ENCODE data around the gene MPP4. TPM values are rescaled to one million over a fixed set of nuclear protein-coding genes. Genes with fewer than 3 reads are reported as not detected.

Gene MPP4
- total RNA-seq, 1 donor = 1.1 TPM

DNA sequence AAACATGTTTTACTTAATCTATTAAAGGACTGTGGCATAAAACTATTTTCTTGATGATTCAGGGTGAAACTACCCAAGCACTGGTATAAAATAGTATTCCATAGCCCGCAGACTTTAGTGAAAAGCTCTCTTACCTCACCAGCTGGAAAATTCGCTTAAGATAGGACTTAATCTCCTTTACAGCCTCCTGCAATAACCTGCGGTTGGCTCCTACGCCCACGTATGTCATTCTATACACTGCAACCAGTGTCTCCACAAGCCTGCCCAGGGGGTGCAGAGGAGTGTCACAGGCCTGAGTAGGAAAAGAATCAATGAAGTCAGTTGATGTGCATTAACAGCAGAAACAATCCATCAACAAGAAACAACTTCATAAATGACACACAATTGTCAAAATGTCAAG lies 11.3 kb upstream of the MPP4 start:
- Histone ChIP-seq H2AFZ (ENCODE audit: low read length) (no peak overlapping the region), H3K79me2 (ENCODE audit: insufficient read depth, low read length) (no peaks in the 10 kb centered on the region), H3K4me2 (ENCODE audit: insufficient read depth, low read length) (no peak overlapping the region), H3K9me3 (ENCODE audit: low read depth, low read length) (no peaks in the 10 kb centered on the region), H3K4me1 (ENCODE audit: insufficient read depth, low read length) (peaks cover 17% of the 10 kb centered on the region), H3K27me3 (ENCODE audit: insufficient read depth, low read length) (no peaks in the 10 kb centered on the region), H3K36me3 (ENCODE audit: insufficient read depth, low read length) (peaks cover 52% of the 10 kb centered on the region), H4K20me1 (ENCODE audit: insufficient read depth, low read length) (no peaks in the 10 kb centered on the region), H3K4me3 (ENCODE audit: insufficient read depth, low read length) (no peak overlapping the region), H3K27ac (ENCODE audit: low read depth, low read length) (no peak overlapping the region)
- no peak for TF ChIP-seq CTCF (IDR thresholded peaks at IDR 0.05; ENCODE audit: extremely low read depth, low read depth, low read length)
- no peak for DNase-seq (ENCODE audit: insufficient read length, low spot score, missing footprints)

- Histone ChIP-seq H3K4me2 (ENCODE audit: insufficient read depth, low read length) (no peak overlapping the region), H3K79me2 (ENCODE audit: insufficient read depth, low read length) (no peaks in the 10 kb centered on the region), H3K4me3 (ENCODE audit: insufficient read depth, low read length) (no peak overlapping the region), H3K9me3 (ENCODE audit: low read depth, low read length) (no peaks in the 10 kb centered on the region), H4K20me1 (ENCODE audit: insufficient read depth, low read length) (no peaks in the 10 kb centered on the region), H3K27ac (ENCODE audit: low read depth, low read length) (peak overlapping the region; percentile 20), H3K4me1 (ENCODE audit: insufficient read depth, low read length) (peaks cover 22% of the 10 kb centered on the region), H2AFZ (ENCODE audit: low read length) (no peak overlapping the region), H3K36me3 (ENCODE audit: insufficient read depth, low read length) (peaks cover 52% of the 10 kb centered on the region), H3K27me3 (ENCODE audit: insufficient read depth, low read length) (no peaks in the 10 kb centered on the region)
- TF ChIP-seq CTCF (IDR thresholded peaks at IDR 0.05; ENCODE audit: extremely low read depth, low read depth, low read length) = no peak
- DNase-seq (ENCODE audit: insufficient read length, low spot score, missing footprints) = no peak
These were observed 10.6 kb upstream of the MPP4 start for GRCh38 chr2:201709049-201709448.

- Histone ChIP-seq H3K79me2 (ENCODE audit: insufficient read depth, low read length) (no peaks in the 10 kb centered on the region), H3K4me2 (ENCODE audit: insufficient read depth, low read length) (no peak overlapping the region), H3K4me3 (ENCODE audit: insufficient read depth, low read length) (no peak overlapping the region), H3K4me1 (ENCODE audit: insufficient read depth, low read length) (peaks cover 22% of the 10 kb centered on the region), H3K27ac (ENCODE audit: low read depth, low read length) (peak overlapping the region; percentile 51), H3K27me3 (ENCODE audit: insufficient read depth, low read length) (no peaks in the 10 kb centered on the region), H4K20me1 (ENCODE audit: insufficient read depth, low read length) (no peaks in the 10 kb centered on the region), H2AFZ (ENCODE audit: low read length) (no peak overlapping the region), H3K9me3 (ENCODE audit: low read depth, low read length) (no peaks in the 10 kb centered on the region), H3K36me3 (ENCODE audit: insufficient read depth, low read length) (peaks cover 49% of the 10 kb centered on the region)
- peak; percentile 78 for TF ChIP-seq CTCF (IDR thresholded peaks at IDR 0.05; ENCODE audit: extremely low read depth, low read depth, low read length)
- DNase-seq (ENCODE audit: insufficient read length, low spot score, missing footprints) = peak; percentile 21
These were observed 9.3 kb upstream of the MPP4 start for GRCh38 chr2:201707753-201708152.

DNA sequence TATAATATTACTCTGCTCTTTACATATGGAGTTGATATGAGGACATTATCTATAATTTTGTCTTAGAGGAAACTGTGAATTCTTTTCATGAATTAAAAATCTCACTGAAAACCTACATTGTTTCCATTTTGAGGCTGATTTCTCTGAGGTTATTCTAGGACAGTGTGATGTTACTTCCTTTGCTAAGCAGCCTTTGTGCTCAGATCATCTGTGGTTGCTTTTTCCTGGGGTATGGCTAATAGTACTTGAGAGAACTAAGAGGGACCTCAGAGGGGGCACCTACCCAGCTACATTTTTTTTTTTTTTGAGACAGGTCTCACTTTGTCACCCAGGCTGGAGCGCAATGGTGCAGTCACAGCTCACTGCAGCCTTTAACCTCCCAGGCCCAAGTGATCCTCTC lies 8.7 kb upstream of the MPP4 start:
- no peaks in the 10 kb centered on the region for H3K79me2 ChIP-seq (ENCODE audit: insufficient read depth, low read length)
- peaks cover 51% of the 10 kb centered on the region for H3K36me3 ChIP-seq (ENCODE audit: insufficient read depth, low read length)
- no peak overlapping the region for H3K4me3 ChIP-seq (ENCODE audit: insufficient read depth, low read length)
- no peak overlapping the region for H3K4me2 ChIP-seq (ENCODE audit: insufficient read depth, low read length)
- H3K9me3 ChIP-seq (ENCODE audit: low read depth, low read length) = no peaks in the 10 kb centered on the region
- no peak overlapping the region for H2AFZ ChIP-seq (ENCODE audit: low read length)
- H4K20me1 ChIP-seq (ENCODE audit: insufficient read depth, low read length) = no peaks in the 10 kb centered on the region
- H3K27ac ChIP-seq (ENCODE audit: low read depth, low read length) = peak overlapping the region; percentile 51
- no peaks in the 10 kb centered on the region for H3K27me3 ChIP-seq (ENCODE audit: insufficient read depth, low read length)
- DNase-seq (ENCODE audit: insufficient read length, low spot score, missing footprints) = no peak
- TF ChIP-seq CTCF (IDR thresholded peaks at IDR 0.05; ENCODE audit: extremely low read depth, low read depth, low read length) = no peak
- peaks cover 22% of the 10 kb centered on the region for H3K4me1 ChIP-seq (ENCODE audit: insufficient read depth, low read length)

Measured in osteoblast (primary cell).